K562 (cell line): ENCODE data around the gene HELZ.

Experiments used
- AFF4 ChIP-seq: sonication (generic); formaldehyde crosslinking; IDR thresholded peaks from 2 replicates; pipeline ENCODE4 v1.8.0; 2023; ENCODE audit warnings: mild to moderate bottlenecking, missing genetic modification reagents
- ATF2 ChIP-seq: sonication (generic); formaldehyde crosslinking; IDR thresholded peaks from 2 replicates; pipeline ENCODE4 v1.8.1; 2022; ENCODE audit warnings: missing genetic modification reagents
- BCLAF1 ChIP-seq, 2 experiments: fragments of 450-650 bp in 1 of 2; IDR thresholded peaks; 2 replicates each; pipeline ENCODE4 v1.6.1; 2011 to 2017; ENCODE audit warnings: low read depth in 2 of 2, antibody characterized with exemption in 1 of 2, borderline replicate concordance in 1 of 2, low read length in 1 of 2, mild to moderate bottlenecking in 1 of 2, mixed read lengths in 1 of 2; ENCODE audit not compliant: control insufficient read depth in 1 of 2
- CTCF ChIP-seq, 3 experiments: IDR thresholded peaks in 2 of 3; conservative IDR thresholded peaks in 1 of 3; 2 replicates each; pipeline ENCODE4 v1.5.1; 2011 to 2012; ENCODE audit warnings: low read length in 3 of 3, mild to moderate bottlenecking in 3 of 3, control low read depth in 2 of 3, improper control_type of control experiment in 1 of 3, inconsistent platforms in 1 of 3, low read depth in 1 of 3, mixed read lengths in 1 of 3, moderate library complexity in 1 of 3; ENCODE audit not compliant: insufficient read depth in 2 of 3
- HBP1 ChIP-seq: fragments of 450-650 bp; formaldehyde crosslinking; IDR thresholded peaks from 2 replicates; pipeline ENCODE4 v1.4.0; 2022; ENCODE audit warnings: missing genetic modification characterization
- RCOR1 ChIP-seq, 2 experiments: IDR thresholded peaks; 2 replicates each; pipeline ENCODE4 v1.6.1; 2012; ENCODE audit warnings: low read depth in 2 of 2, low read length in 2 of 2, borderline replicate concordance in 1 of 2, improper control_type of control experiment in 1 of 2
- SMARCE1 ChIP-seq: fragments of 450-650 bp; IDR thresholded peaks from 2 replicates; pipeline ENCODE4 v1.7.1; 2016; ENCODE audit warnings: mild to moderate bottlenecking
- SRF ChIP-seq, 2 experiments: fragments of 250-450, 450-650 bp in 1 of 2; sonication (Bioruptor Pico) in 1 of 2; sonication (generic) in 1 of 2; formaldehyde crosslinking; IDR thresholded peaks; 2 replicates each; pipeline versions ENCODE4 v1.5.0 to v1.5.1; 2020 to 2022; ENCODE audit warnings: mild to moderate bottlenecking in 1 of 2, missing genetic modification reagents in 1 of 2
- ZBED1 ChIP-seq: IDR thresholded peaks from 2 replicates; pipeline ENCODE4 v1.6.1; 2014

- no peak for TF ChIP-seq SMARCE1
- no peak for TF ChIP-seq HBP1 (CRISPR knock-in tag)
- TF ChIP-seq SRF (CRISPR knock-in tag; IDR thresholded peaks at IDR 0.05) = no peak
- TF ChIP-seq CTCF (IDR thresholded peaks at IDR 0.05 in 2 of 3, conservative IDR thresholded peaks at IDR 0.05 in 1 of 3; ENCODE audit: insufficient read depth in 2 of 3, low read depth in 1 of 3, low read length in 3 of 3) = no peak
- TF ChIP-seq AFF4 (CRISPR knock-in tag) = no peak
- TF ChIP-seq ZBED1 = no peak
- no peak for TF ChIP-seq ATF2
- TF ChIP-seq BCLAF1 (IDR thresholded peaks at IDR 0.05; ENCODE audit: borderline replicate concordance in 1 of 2, control insufficient read depth in 1 of 2, low read depth in 2 of 2, low read length in 1 of 2) = no peak
- TF ChIP-seq RCOR1 (IDR thresholded peaks at IDR 0.05; ENCODE audit: borderline replicate concordance in 1 of 2, low read depth in 2 of 2, low read length in 2 of 2) = no peak
Observed at GRCh38 chr17:67027031-67027628, 217.9 kb downstream of the HELZ start.
